ENCODE measurements around the gene NRXN3.

- TF ChIP-seq CTCF (conservative IDR thresholded peaks at IDR 0.05 in 1 of 2, IDR thresholded peaks at IDR 0.05 in 1 of 2; ENCODE audit: extremely low read depth in 1 of 2, insufficient read depth in 1 of 2, low read depth in 1 of 2, low read length in 2 of 2) = no peak
- no peak for TF ChIP-seq EZH2 (IDR thresholded peaks at IDR 0.05; ENCODE audit: borderline replicate concordance, low read length)
Observed at GRCh38 chr14:78314484-78314883, 144.3 kb downstream of the NRXN3 start.

All from mammary epithelial cell (primary cell).